GM10266 (cell line): ENCODE measurements around the gene PRR36.

Experiments used
- DNase-seq: peaks from one replicate; pipeline ENCODE4 v3.0.0; 2012; ENCODE audit errors: extremely low spot score
- CTCF ChIP-seq: IDR thresholded peaks from 2 replicates; pipeline ENCODE4 v1.5.1; 2012; ENCODE audit warnings: mild to moderate bottlenecking, low read depth; ENCODE audit not compliant: control insufficient read depth, insufficient read depth; ENCODE audit errors: missing control alignments

The PRR36 gene

GRCh38 chr19:7863971-7864689 lies 10.1 kb downstream of the PRR36 start:
- no peak for TF ChIP-seq CTCF
- no peak for DNase-seq

GRCh38 chr19:7863157-7863970 lies 10.8 kb downstream of the PRR36 start:
- TF ChIP-seq CTCF: no peak
- DNase-seq: no peak

- DNase-seq: peak; percentile 96
- no peak for TF ChIP-seq CTCF
These were observed 11.7 kb downstream of the PRR36 start for GRCh38 chr19:7862413-7862951.

- peak; percentile 19 for TF ChIP-seq CTCF
These were observed 12.4 kb downstream of the PRR36 start for GRCh38 chr19:7861619-7862412.

GRCh38 chr19:7860714-7861618 lies 13.2 kb downstream of the PRR36 start:
- DNase-seq: no peak
- TF ChIP-seq CTCF: no peak

More at GRCh38 chr19:7861619-7862412, 12.4 kb downstream of the PRR36 start:
- DNase-seq: no peak
